Mucosa of rectum (tissue), 2 donors: Measurements from ENCODE around the gene AJAP1.

Source experiments
- H3K27ac ChIP-seq, 2 donors: one replicate each; pipeline ENCODE4 v1.7.0; 2013; ENCODE audit warnings: inconsistent platforms in 2 of 2, low read depth in 2 of 2, low read length in 2 of 2
- H3K27me3 ChIP-seq, 2 donors: one replicate each; pipeline ENCODE4 v1.7.0; 2013; ENCODE audit warnings: low read length in 2 of 2; ENCODE audit not compliant: control insufficient read depth in 2 of 2, insufficient read depth in 2 of 2
- H3K36me3 ChIP-seq, 2 donors: one replicate each; pipeline ENCODE4 v1.7.0; 2013; ENCODE audit warnings: low read length in 2 of 2; ENCODE audit not compliant: control insufficient read depth in 2 of 2, insufficient read depth in 2 of 2
- H3K4me1 ChIP-seq, 2 donors: one replicate each; pipeline ENCODE4 v1.7.0; 2013; ENCODE audit warnings: low read length in 2 of 2, mild to moderate bottlenecking in 1 of 2; ENCODE audit not compliant: control insufficient read depth in 2 of 2, insufficient read depth in 2 of 2
- H3K4me3 ChIP-seq, 2 donors: one replicate each; pipeline ENCODE4 v1.7.0; 2013; ENCODE audit warnings: low read length in 2 of 2
- H3K9ac ChIP-seq, 2 donors: one replicate each; pipeline ENCODE4 v1.7.0; 2013; ENCODE audit warnings: low read length in 2 of 2, low read depth in 1 of 2, mild to moderate bottlenecking in 1 of 2
- H3K9me3 ChIP-seq, 2 donors: one replicate each; pipeline ENCODE4 v1.7.0; 2013; ENCODE audit warnings: low read length in 2 of 2; ENCODE audit not compliant: control insufficient read depth in 2 of 2
- donor health status: healthy.
- donor health status: Normal muscosa, but diverticular disease.

The AJAP1 gene

GRCh38 chr1:4797016-4797410 is 142.6 kb downstream of the AJAP1 start:
- Histone ChIP-seq H3K9me3 (no peaks in the 10 kb centered on the region), H3K9ac (no peak overlapping the region), H3K27me3 (no peaks in the 10 kb centered on the region), H3K36me3 (no peaks in the 10 kb centered on the region), H3K27ac (peak overlapping the region in 1 of 2 donors; percentile 28), H3K4me3 (peak overlapping the region in 1 of 2 donors; percentile 3), H3K4me1 (no peaks in the 10 kb centered on the region)

GRCh38 chr1:4797429-4797828 is 143.0 kb downstream of the AJAP1 start:
- Histone ChIP-seq H3K9me3 (no peaks in the 10 kb centered on the region), H3K36me3 (no peaks in the 10 kb centered on the region)

DNA sequence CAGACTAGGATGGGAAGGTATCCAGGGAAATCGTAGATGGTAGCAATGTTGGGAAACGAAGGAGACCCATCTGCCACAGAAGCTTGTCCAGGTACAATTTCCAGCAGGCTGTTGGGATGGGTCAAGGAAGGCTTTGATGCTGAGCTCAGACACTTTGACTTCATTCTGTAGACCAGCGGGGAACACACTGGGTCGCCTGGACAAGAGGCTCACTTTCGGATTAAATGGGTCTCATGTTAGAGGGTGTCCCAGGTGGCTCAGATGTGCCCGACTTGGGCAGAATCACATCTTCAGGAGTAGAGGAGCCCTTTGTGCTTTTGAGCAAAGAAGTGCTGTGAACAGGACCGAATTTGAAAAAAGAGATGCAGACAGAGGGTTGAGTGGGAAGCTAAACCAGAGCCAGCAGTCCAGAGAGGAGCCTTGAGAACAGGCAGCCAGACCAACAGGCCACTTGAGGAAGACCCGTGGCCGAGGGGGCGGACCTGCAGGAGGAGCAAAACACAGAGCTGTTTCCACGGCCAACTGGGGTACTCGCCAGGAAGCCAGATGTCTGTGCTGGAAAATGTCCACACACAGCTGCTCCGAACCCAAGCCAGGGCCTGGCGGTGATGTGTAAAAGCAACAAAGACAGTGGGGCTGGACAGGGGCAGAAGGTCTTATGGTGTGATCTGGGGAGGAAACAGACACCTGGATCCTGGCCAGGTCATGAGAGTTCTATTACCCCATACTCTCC is 146.9 kb downstream of the AJAP1 start:
- Histone ChIP-seq H3K4me1 (no peaks in the 10 kb centered on the region), H3K4me3 (no peak overlapping the region), H3K36me3 (no peaks in the 10 kb centered on the region), H3K9me3 (no peaks in the 10 kb centered on the region), H3K9ac (no peak overlapping the region), H3K27me3 (no peaks in the 10 kb centered on the region), H3K27ac (no peak overlapping the region)

More at GRCh38 chr1:4797429-4797828, 143.0 kb downstream of the AJAP1 start:
- Histone ChIP-seq H3K4me1 (no peaks in the 10 kb centered on the region), H3K9ac (no peak overlapping the region), H3K27me3 (no peaks in the 10 kb centered on the region), H3K4me3 (no peak overlapping the region), H3K27ac (peak overlapping the region in 1 of 2 donors; percentile 1)

DNA sequence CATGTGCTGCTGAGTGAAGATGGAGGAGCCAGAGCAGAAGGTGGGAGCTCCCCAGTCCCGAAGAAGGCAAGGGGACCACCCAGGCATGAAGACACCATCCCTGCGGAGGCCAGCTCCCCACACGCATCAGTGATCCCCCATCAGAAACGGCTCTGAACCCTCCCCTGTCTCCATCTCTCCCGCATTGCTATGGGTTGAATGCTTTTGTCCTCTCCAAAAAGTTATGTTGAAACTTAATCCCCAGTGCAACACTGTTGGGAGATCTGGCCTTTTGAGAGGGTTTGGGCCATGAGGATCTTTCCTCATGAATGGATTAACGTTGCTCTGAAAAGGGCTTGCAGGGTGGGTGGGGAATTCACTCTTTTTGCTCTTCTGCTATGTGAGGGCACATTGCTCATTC is 147.6 kb downstream of the AJAP1 start:
- no peak overlapping the region for H3K4me3 ChIP-seq
- H3K4me1 ChIP-seq, result no peaks in the 10 kb centered on the region
- H3K9me3 ChIP-seq, result no peaks in the 10 kb centered on the region
- H3K36me3 ChIP-seq, result no peaks in the 10 kb centered on the region
- H3K9ac ChIP-seq, result no peak overlapping the region
- H3K27ac ChIP-seq, result no peak overlapping the region
- H3K27me3 ChIP-seq, result no peaks in the 10 kb centered on the region

DNA sequence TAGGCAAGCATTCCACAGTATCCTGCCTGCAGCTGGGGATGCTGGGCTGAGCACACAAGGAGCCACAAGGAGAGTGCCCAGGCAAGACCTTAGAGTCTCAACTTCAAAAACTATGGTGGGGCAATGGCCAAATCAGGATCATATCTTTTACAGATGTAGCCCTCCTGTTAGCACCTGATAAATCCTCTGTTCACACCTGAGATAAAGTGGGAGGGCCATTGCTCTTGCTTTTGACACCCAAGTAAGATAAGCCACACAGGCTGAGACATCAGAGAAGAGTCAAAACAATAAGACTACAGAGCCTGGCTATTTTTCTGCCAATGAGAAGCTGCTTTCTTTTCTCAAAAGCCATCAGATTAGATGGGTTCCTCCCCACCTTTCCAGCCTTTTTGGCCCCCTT is 148.9 kb downstream of the AJAP1 start:
- H3K27ac ChIP-seq, result no peak overlapping the region
- no peak overlapping the region for H3K4me3 ChIP-seq
- no peaks in the 10 kb centered on the region for H3K4me1 ChIP-seq
- no peaks in the 10 kb centered on the region for H3K9me3 ChIP-seq
- no peaks in the 10 kb centered on the region for H3K36me3 ChIP-seq
- H3K9ac ChIP-seq, result no peak overlapping the region
- no peaks in the 10 kb centered on the region for H3K27me3 ChIP-seq

DNA sequence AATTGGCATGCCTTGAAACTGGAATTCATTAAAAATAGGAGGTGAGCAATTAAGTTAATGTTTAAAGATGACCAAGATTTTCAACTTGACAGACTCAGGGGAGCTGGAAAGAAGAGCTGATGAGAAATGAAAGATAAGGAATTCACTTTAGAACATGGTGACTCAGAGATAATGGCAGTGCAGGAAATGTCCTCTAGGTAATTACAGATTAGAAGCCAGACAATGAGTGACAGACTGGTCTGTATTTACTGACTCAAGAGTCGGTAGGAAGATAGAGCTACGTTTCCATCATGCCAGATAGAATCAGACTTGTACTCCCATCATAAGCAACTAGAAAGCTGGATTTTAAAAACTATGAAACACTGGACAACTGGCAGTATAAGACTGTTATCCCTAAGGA is 151.6 kb downstream of the AJAP1 start:
- H3K9me3 ChIP-seq, result no peaks in the 10 kb centered on the region
- H3K4me1 ChIP-seq, result no peaks in the 10 kb centered on the region
- H3K9ac ChIP-seq, result no peak overlapping the region
- H3K27me3 ChIP-seq, result no peaks in the 10 kb centered on the region
- no peak overlapping the region for H3K27ac ChIP-seq
- no peak overlapping the region for H3K4me3 ChIP-seq
- no peaks in the 10 kb centered on the region for H3K36me3 ChIP-seq

DNA sequence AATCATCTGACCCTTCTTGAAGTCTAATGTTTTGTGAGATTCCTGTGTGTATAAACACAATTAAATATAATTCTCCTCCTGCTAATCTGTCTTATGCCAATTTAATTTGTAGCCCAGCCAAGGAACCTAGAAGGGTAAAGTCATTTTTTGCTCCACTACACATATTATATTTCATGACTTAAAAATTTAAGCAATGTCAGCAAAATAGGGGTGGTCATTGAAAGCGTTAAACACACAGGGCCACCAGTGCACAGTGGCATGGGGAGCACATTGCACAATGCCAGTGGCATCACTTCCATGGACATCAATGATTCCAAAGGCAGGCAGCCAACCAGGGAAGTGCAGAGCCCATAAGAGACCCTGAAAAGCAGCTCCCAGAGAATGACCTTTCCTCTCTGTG is 166.1 kb downstream of the AJAP1 start:
- H3K4me1 ChIP-seq, result no peaks in the 10 kb centered on the region

GRCh38 chr1:4825800-4826450 is 171.5 kb downstream of the AJAP1 start:
- Histone ChIP-seq H3K36me3 (no peaks in the 10 kb centered on the region), H3K27me3 (no peaks in the 10 kb centered on the region)

More for the DNA sequence above, 166.1 kb downstream of the AJAP1 start:
- Histone ChIP-seq H3K4me3 (no peak overlapping the region), H3K9ac (no peak overlapping the region), H3K36me3 (no peaks in the 10 kb centered on the region), H3K27me3 (no peaks in the 10 kb centered on the region), H3K9me3 (peaks cover 0 to 4% of the 10 kb centered on the region in 2 donors), H3K27ac (no peak overlapping the region)

GRCh38 chr1:4830707-4831106 is 176.3 kb downstream of the AJAP1 start:
- no peaks in the 10 kb centered on the region for H3K4me1 ChIP-seq
- no peaks in the 10 kb centered on the region for H3K36me3 ChIP-seq
- no peaks in the 10 kb centered on the region for H3K27me3 ChIP-seq
- H3K9me3 ChIP-seq, result no peaks in the 10 kb centered on the region
- no peak overlapping the region for H3K27ac ChIP-seq
- no peak overlapping the region for H3K9ac ChIP-seq
- no peak overlapping the region for H3K4me3 ChIP-seq

More at GRCh38 chr1:4825800-4826450, 171.5 kb downstream of the AJAP1 start:
- Histone ChIP-seq H3K27ac (no peak overlapping the region), H3K9ac (no peak overlapping the region), H3K9me3 (peaks cover 0 to 4% of the 10 kb centered on the region in 2 donors), H3K4me3 (no peak overlapping the region), H3K4me1 (no peaks in the 10 kb centered on the region)

DNA sequence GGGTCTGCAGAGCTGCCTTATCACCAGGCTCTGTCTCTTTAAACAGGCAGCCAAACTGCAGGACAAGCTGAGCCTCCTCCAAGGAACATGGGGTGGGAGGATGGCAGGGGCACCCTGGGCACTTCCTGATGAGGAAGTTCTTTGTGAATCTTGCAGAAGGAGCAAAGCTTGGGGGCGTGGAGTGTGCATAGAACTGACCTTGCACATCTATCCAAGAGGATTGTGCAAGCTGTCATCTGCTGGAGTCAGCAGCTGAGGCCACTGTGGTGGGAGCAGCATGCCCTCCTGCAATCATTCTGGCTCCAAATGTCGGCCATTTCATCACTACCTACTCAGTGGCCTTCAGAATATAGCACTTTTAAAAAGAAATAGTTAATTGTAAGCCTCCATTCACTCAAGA is 182.2 kb downstream of the AJAP1 start:
- no peaks in the 10 kb centered on the region for H3K4me1 ChIP-seq
- H3K9ac ChIP-seq, result no peak overlapping the region
- H3K4me3 ChIP-seq, result no peak overlapping the region
- no peaks in the 10 kb centered on the region for H3K36me3 ChIP-seq
- no peak overlapping the region for H3K27ac ChIP-seq
- no peaks in the 10 kb centered on the region for H3K9me3 ChIP-seq
- H3K27me3 ChIP-seq, result no peaks in the 10 kb centered on the region
